HepG2 (cell line): ENCODE results near the gene PRR36. TPM values are rescaled to one million over a fixed set of nuclear protein-coding genes. Genes with fewer than 3 reads are reported as not detected.

ENCODE experiments used
- ATAC-seq: fragments of 200-7000 bp; cut with Tn5 transposase; 3 replicates; pipeline ENCODE4 v1.9.1; 2020; ENCODE audit warnings: mild to moderate bottlenecking, moderate library complexity
- BruUV-seq: library from RNA; stranded (reverse); fragments of 400-500 nt; replicated peaks from 2 replicates; lab custom pipeline; 2021; lab: Mats Ljungman, UMichigan
- CTCF ChIA-PET: fragments of 300-600 bp; formaldehyde crosslinking; extraction: SDS; loops from one replicate; lab custom pipeline; 2021; ENCODE audit warnings: low total read pairs, inconsistent platforms, low intra/inter-chr PET ratio; lab: Yijun Ruan, JAX
- POLR2A ChIA-PET: fragments of 350-600 bp; sonication (Branson Sonifier 250); formaldehyde crosslinking; loops from one replicate; lab custom pipeline; 2020; ENCODE audit warnings: antibody characterized with exemption, inconsistent platforms; lab: Yijun Ruan, JAX
- DNase-seq: peaks from one replicate; pipeline ENCODE4 v3.0.0-alpha.2; 2015; ENCODE audit warnings: low spot score
- FAIRE-seq: peaks from 3 replicates; lab custom pipeline; 2011; peaks lifted over from hg19 to GRCh38; lab: Jason Lieb, UNC
- H2AFZ ChIP-seq: one replicate; pipeline ENCODE4 v1.6.1; 2011; ENCODE audit warnings: low read length, inconsistent platforms
- H3K27ac ChIP-seq: fragments of 300-600 bp; 3 replicates; pipeline ENCODE4 v1.8.0; 2011; ENCODE audit warnings: mixed run types, mild to moderate bottlenecking, mixed read lengths, low read length, inconsistent platforms; ENCODE audit not compliant: insufficient read depth; ENCODE audit errors: extremely low read length
- H3K27me3 ChIP-seq, 2 experiments: fragments of 200-600 bp in 1 of 2; 2 replicates in 1 of 2; 3 replicates in 1 of 2; pipeline versions ENCODE4 v1.6.0 to v1.8.0; 2011; ENCODE audit warnings: low read length in 2 of 2, mild to moderate bottlenecking in 2 of 2, moderate library complexity in 2 of 2, inconsistent platforms in 1 of 2; ENCODE audit not compliant: insufficient read depth in 2 of 2, control insufficient read depth in 1 of 2
- H3K36me3 ChIP-seq, 2 experiments: fragments of 200-600 bp in 1 of 2; replicated peaks in 1 of 2; 2 replicates in 1 of 2; 3 replicates in 1 of 2; pipeline versions ENCODE4 v1.5.1 to v1.8.0; 2011; ENCODE audit warnings: low read length in 2 of 2, inconsistent platforms in 1 of 2; ENCODE audit not compliant: insufficient read depth in 2 of 2, control insufficient read depth in 1 of 2
- H3K4me1 ChIP-seq: 2 replicates; pipeline ENCODE4 v1.5.1; 2012; ENCODE audit warnings: low read length, inconsistent platforms; ENCODE audit not compliant: insufficient read depth
- H3K4me2 ChIP-seq: 2 replicates; pipeline ENCODE4 v1.6.0; 2011; ENCODE audit warnings: low read depth, low read length, inconsistent platforms
- H3K4me3 ChIP-seq, 3 experiments: fragments of 200-600 bp in 1 of 3; sonication (generic), shearing (Covaris generic) in 1 of 3; replicated peaks in 1 of 3; 2 replicates each; pipeline ENCODE4 v1.5.1; 2011 to 2016; ENCODE audit warnings: low read length in 3 of 3, inconsistent platforms in 2 of 3, low read depth in 2 of 3, mild to moderate bottlenecking in 2 of 3, control low read depth in 1 of 3, mixed read lengths in 1 of 3; ENCODE audit not compliant: insufficient read depth in 1 of 3
- H3K79me2 ChIP-seq: one replicate; pipeline ENCODE4 v1.6.1; 2011; ENCODE audit warnings: low read length, inconsistent platforms; ENCODE audit not compliant: insufficient read depth
- H3K9ac ChIP-seq: 2 replicates; pipeline ENCODE4 v1.6.0; 2011; ENCODE audit warnings: mild to moderate bottlenecking, low read depth, low read length, inconsistent platforms; ENCODE audit not compliant: insufficient read depth
- H3K9me3 ChIP-seq: 2 replicates; pipeline ENCODE4 v1.5.1; 2012; ENCODE audit warnings: mild to moderate bottlenecking, low read length
- H4K20me1 ChIP-seq: 2 replicates; pipeline ENCODE4 v1.6.0; 2011; ENCODE audit warnings: inconsistent platforms, mild to moderate bottlenecking, low read length, moderate library complexity; ENCODE audit not compliant: insufficient read depth
- KDM2A ChIP-seq: sonication (generic); formaldehyde crosslinking; IDR thresholded peaks from 2 replicates; pipeline ENCODE4 v1.4.0; 2020; ENCODE audit warnings: low read depth, missing genetic modification reagents, borderline replicate concordance
- POLR2A ChIP-seq, 2 experiments: IDR thresholded peaks; 2 replicates each; pipeline ENCODE4 v1.6.1; 2011; ENCODE audit warnings: low read depth in 2 of 2, low read length in 2 of 2, mild to moderate bottlenecking in 1 of 2, moderate library complexity in 1 of 2; ENCODE audit not compliant: insufficient read depth in 1 of 2
- SMAD3 ChIP-seq: sonication (generic); formaldehyde crosslinking; IDR thresholded peaks from 2 replicates; pipeline ENCODE4 v1.4.0; 2020; ENCODE audit warnings: missing genetic modification reagents
- SRY ChIP-seq: sonication (generic); formaldehyde crosslinking; IDR thresholded peaks from 2 replicates; pipeline ENCODE4 v1.8.0; 2022; ENCODE audit warnings: mild to moderate bottlenecking, missing genetic modification reagents
- ZBTB34 ChIP-seq: sonication (generic); formaldehyde crosslinking; IDR thresholded peaks from 2 replicates; pipeline ENCODE4 v1.8.0; 2022; ENCODE audit warnings: mild to moderate bottlenecking, missing genetic modification reagents
- ZFAT ChIP-seq: sonication (generic); formaldehyde crosslinking; conservative IDR thresholded peaks from 2 replicates; pipeline ENCODE4 v1.8.1; 2023; ENCODE audit warnings: missing genetic modification reagents, inconsistent platforms
- ZNF567 ChIP-seq: sonication (generic); formaldehyde crosslinking; IDR thresholded peaks from 2 replicates; pipeline ENCODE4 v1.8.1; 2023; ENCODE audit warnings: mild to moderate bottlenecking, missing genetic modification reagents, borderline replicate concordance
- ZSCAN9 ChIP-seq: IDR thresholded peaks from 2 replicates; pipeline ENCODE4 v1.6.1; 2016; ENCODE audit warnings: borderline replicate concordance
- WGBS: methylation state at CpG from one replicate; pipeline ENCODE4 v1.1.6; 2017; ENCODE audit warnings: low lambda C conversion rate; 5-methylcytosine and 5-hydroxymethylcytosine counted together
- in situ Hi-C: cut with HindIII; loops from 2 replicates; pipeline ENCODE4 v1.10.0; 2017; ENCODE audit warnings: low pct_unique_long_range_greater_than_20kb; ENCODE audit not compliant: extremely low pct_ligation_motif_present
- intact Hi-C: fragments of 100-400 bp; cut with micrococcal nuclease; formaldehyde crosslinking; loops from one replicate; pipeline ENCODE4 v1.10.0; 2022; ENCODE audit not compliant: unreplicated experiment
- polyA plus RNA-seq, 8 experiments: library from polyadenylated mRNA; depleted of rRNA in 3 of 8; stranded (reverse) in 7 of 8; unstranded in 1 of 8; fragments of >200 nt; fragmentation: Illumina TruSeq in 4 of 8; extraction: Trizol in 4 of 8; gene quantifications; 2 replicates each; pipeline versions ENCODE4 v1.2.1 to v1.2.3, GENCODE V29; 2011 to 2016; ENCODE audit warnings: low read depth in 4 of 8, missing spikeins in 1 of 8, mixed read lengths in 1 of 8; ENCODE audit not compliant: insufficient read depth in 1 of 8
- total RNA-seq, 5 experiments: library from RNA; depleted of rRNA; stranded (reverse); fragments of >200 nt; fragmentation: Illumina TruSeq; extraction: Trizol; gene quantifications; 2 replicates each; pipeline ENCODE4 v1.2.3, GENCODE V29; 2016; ENCODE audit warnings: low read depth in 1 of 5

Gene PRR36
- total and polyA plus RNA-seq, 2 of the 13 experiments (the other 11 are each of a cell fraction or from before 2014, with no cell fraction given) = 0.07 to 0.17 TPM

GRCh38 chr19:7905268-7905667 is 31.1 kb upstream of the PRR36 start:
- DNase-seq = no peak
- no peak for TF ChIP-seq SMAD3 (CRISPR knock-in tag)
- TF ChIP-seq KDM2A = no peak
- 0 out of 4 replicates have a peak, but pooled peaks of 1 of the 2 experiments have one; percentile 8 for TF ChIP-seq POLR2A (IDR thresholded peaks at IDR 0.05; ENCODE audit: insufficient read depth in 1 of 2, low read depth in 2 of 2, low read length in 2 of 2)
- TF ChIP-seq ZFAT = no peak
- 0 out of 2 replicates have a peak, but pooled peaks have one; percentile 1 for TF ChIP-seq SRY
- TF ChIP-seq ZSCAN9 (CRISPR knock-in tag) = no peak
- TF ChIP-seq, all 625 proteins: peak for 2
- Histone ChIP-seq H4K20me1 (peaks cover 13% of the 10 kb centered on the region; the same call in 1 of the 2 replicates), H3K4me3 (peak overlapping the region; percentile 90 to 100 (median 95); a peak in 5 of 6 replicates), H3K9ac (peak overlapping the region; percentile 81), H3K27me3 (no peaks in the 10 kb centered on the region; a peak in 1 of 5 replicates), H3K36me3 (peaks cover under 1 to 21% of the 10 kb centered on the region in 2 experiments; a peak in 3 of 5 replicates), H3K79me2 (peaks cover 29% of the 10 kb centered on the region), H3K27ac (peak overlapping the region; percentile 71), H3K9me3 (no peaks in the 10 kb centered on the region), H2AFZ (no peak overlapping the region), H3K4me2 (peak overlapping the region; percentile 99), H3K4me1 (peaks cover 43% of the 10 kb centered on the region)
- BruUV-seq = no TSS peak
- no peak for ATAC-seq
- in situ Hi-C loops = no loop called here
- no peak for FAIRE-seq
- CTCF ChIA-PET = no interaction called here
- POLR2A ChIA-PET = no interaction called here
- intact Hi-C loops = no loop called here
- WGBS = 82% methylated on average over 8 of the region's 10 CpGs

GRCh38 chr19:7904074-7905020 is 30.2 kb upstream of the PRR36 start:
- Histone ChIP-seq H2AFZ (no peak overlapping the region), H3K4me1 (peaks cover 43% of the 10 kb centered on the region), H3K36me3 (peaks cover 6 to 17% of the 10 kb centered on the region in 2 experiments; a peak in 2 of 5 replicates), H3K4me2 (peak overlapping the region; percentile 99), H3K27ac (peak overlapping the region; percentile 71), H3K9me3 (no peaks in the 10 kb centered on the region), H3K79me2 (peaks cover 29% of the 10 kb centered on the region), H3K9ac (peak overlapping the region; percentile 81), H4K20me1 (peaks cover 13% of the 10 kb centered on the region; the same call in 1 of the 2 replicates), H3K4me3 (peak overlapping the region; percentile 90 to 100 (median 95)), H3K27me3 (no peaks in the 10 kb centered on the region; a peak in 1 of 5 replicates)
- POLR2A ChIA-PET = interaction anchor here (0.9 to 4.9 kb wide), 13 partner anchors 9 to 97 kb away, joined by 3 to 83 read pairs (median 5); partner anchors contain the start of genes LRRC8E, SNAPC2 and TIMM44
- BruUV-seq = no TSS peak
- FAIRE-seq (no peak), DNase-seq (no peak), ATAC-seq (peak; percentile 5; the same call in 2 of the 3 replicates)
- in situ Hi-C loops = no loop called here
- 24% methylated on average over 18 of the region's 68 CpGs for WGBS
- intact Hi-C loops = no loop called here
- CTCF ChIA-PET = interaction anchor here (1.4 to 2.0 kb wide), 2 partner anchors 34 to 51 kb away, joined by 5 to 8 read pairs; no protein-coding TSS in a partner anchor
- peak; percentile 24; the same call in 1 of the 2 replicates for TF ChIP-seq ZBTB34 (CRISPR knock-in tag)
- 0 out of 2 replicates have a peak, but pooled peaks have one; percentile 70 for TF ChIP-seq ZNF567 (CRISPR knock-in tag)
